Ishikawa (cell line): ENCODE measurements around the gene SGO2.

Experiments
- CEBPB ChIP-seq: IDR thresholded peaks from 2 replicates; pipeline ENCODE4 v1.6.1; 2012
- CREB1 ChIP-seq: IDR thresholded peaks from 2 replicates; pipeline ENCODE4 v1.6.1; 2012; ENCODE audit warnings: low read depth
- EGR1 ChIP-seq: IDR thresholded peaks from 2 replicates; pipeline ENCODE4 v1.6.1; 2012
- EP300 ChIP-seq: IDR thresholded peaks from 2 replicates; pipeline ENCODE4 v1.6.1; 2012; ENCODE audit warnings: borderline replicate concordance
- FOXM1 ChIP-seq: IDR thresholded peaks from 2 replicates; pipeline ENCODE4 v1.6.1; 2012; ENCODE audit warnings: low read depth, borderline replicate concordance
- MAX ChIP-seq: IDR thresholded peaks from 2 replicates; pipeline ENCODE4 v1.6.1; 2012
- NFIC ChIP-seq: IDR thresholded peaks from 2 replicates; pipeline ENCODE4 v1.6.1; 2012
- RAD21 ChIP-seq: IDR thresholded peaks from 2 replicates; pipeline ENCODE4 v1.6.1; 2012; ENCODE audit warnings: low read depth
- TAF1 ChIP-seq: IDR thresholded peaks from 2 replicates; pipeline ENCODE4 v1.6.1; 2012; ENCODE audit warnings: low read depth, mild to moderate bottlenecking
- TCF12 ChIP-seq: IDR thresholded peaks from 2 replicates; pipeline ENCODE4 v1.6.1; 2012; ENCODE audit warnings: low read depth
- TEAD4 ChIP-seq: IDR thresholded peaks from 2 replicates; pipeline ENCODE4 v1.6.1; 2012
- USF1 ChIP-seq: IDR thresholded peaks from 2 replicates; pipeline ENCODE4 v1.6.1; 2012
- YY1 ChIP-seq: IDR thresholded peaks from 2 replicates; pipeline ENCODE4 v1.6.1; 2012; ENCODE audit warnings: low read depth
- ZBTB7A ChIP-seq: IDR thresholded peaks from 2 replicates; pipeline ENCODE4 v1.6.1; 2012; ENCODE audit warnings: low read depth
- TF ChIP-seq, protein P1 (sequence below): IDR thresholded peaks from 2 replicates; pipeline ENCODE4 v1.6.1; 2012; ENCODE audit warnings: low read depth, mild to moderate bottlenecking

The SGO2 gene

GRCh38 chr2:200534572-200534971 lies 8.6 kb downstream of the SGO2 start:
- TF ChIP-seq, protein P1, sequence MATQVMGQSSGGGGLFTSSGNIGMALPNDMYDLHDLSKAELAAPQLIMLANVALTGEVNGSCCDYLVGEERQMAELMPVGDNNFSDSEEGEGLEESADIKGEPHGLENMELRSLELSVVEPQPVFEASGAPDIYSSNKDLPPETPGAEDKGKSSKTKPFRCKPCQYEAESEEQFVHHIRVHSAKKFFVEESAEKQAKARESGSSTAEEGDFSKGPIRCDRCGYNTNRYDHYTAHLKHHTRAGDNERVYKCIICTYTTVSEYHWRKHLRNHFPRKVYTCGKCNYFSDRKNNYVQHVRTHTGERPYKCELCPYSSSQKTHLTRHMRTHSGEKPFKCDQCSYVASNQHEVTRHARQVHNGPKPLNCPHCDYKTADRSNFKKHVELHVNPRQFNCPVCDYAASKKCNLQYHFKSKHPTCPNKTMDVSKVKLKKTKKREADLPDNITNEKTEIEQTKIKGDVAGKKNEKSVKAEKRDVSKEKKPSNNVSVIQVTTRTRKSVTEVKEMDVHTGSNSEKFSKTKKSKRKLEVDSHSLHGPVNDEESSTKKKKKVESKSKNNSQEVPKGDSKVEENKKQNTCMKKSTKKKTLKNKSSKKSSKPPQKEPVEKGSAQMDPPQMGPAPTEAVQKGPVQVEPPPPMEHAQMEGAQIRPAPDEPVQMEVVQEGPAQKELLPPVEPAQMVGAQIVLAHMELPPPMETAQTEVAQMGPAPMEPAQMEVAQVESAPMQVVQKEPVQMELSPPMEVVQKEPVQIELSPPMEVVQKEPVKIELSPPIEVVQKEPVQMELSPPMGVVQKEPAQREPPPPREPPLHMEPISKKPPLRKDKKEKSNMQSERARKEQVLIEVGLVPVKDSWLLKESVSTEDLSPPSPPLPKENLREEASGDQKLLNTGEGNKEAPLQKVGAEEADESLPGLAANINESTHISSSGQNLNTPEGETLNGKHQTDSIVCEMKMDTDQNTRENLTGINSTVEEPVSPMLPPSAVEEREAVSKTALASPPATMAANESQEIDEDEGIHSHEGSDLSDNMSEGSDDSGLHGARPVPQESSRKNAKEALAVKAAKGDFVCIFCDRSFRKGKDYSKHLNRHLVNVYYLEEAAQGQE: no peak

- no peak for TF ChIP-seq TAF1
- no peak for TF ChIP-seq CEBPB
- TF ChIP-seq ZBTB7A: no peak
- no peak for TF ChIP-seq RAD21
- TF ChIP-seq TCF12: no peak
Observed at GRCh38 chr2:200538139-200538538, 12.1 kb downstream of the SGO2 start.

DNA sequence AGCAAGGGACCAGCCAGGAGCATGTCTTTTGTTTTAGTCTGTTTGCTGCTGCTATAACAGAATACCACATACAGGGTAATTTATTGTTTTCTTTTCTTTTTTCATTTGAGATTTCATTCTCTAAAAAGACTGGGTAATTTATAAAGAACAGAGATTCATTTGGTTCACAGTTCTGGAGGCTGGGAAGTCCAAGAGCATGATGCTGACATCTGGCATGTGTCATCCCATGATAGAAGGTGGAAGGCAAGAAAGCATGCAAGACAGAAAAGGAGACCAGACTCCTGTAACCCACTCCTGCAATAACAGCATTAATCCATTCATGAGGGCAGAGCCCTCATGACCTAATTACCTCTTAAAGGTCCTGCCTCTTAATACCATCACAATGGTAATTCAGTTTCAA lies 14.8 kb downstream of the SGO2 start:
- no peak for TF ChIP-seq EP300
- TF ChIP-seq USF1: no peak
- TF ChIP-seq CEBPB: no peak
- TF ChIP-seq NFIC: no peak
- TF ChIP-seq CREB1: no peak
- TF ChIP-seq FOXM1: no peak
- TF ChIP-seq EGR1: no peak
- TF ChIP-seq TAF1: no peak
- TF ChIP-seq ZBTB7A: no peak
- no peak for TF ChIP-seq YY1
- TF ChIP-seq TEAD4: no peak
- TF ChIP-seq RAD21: no peak
- TF ChIP-seq, protein P1: no peak
- no peak for TF ChIP-seq MAX
- TF ChIP-seq TCF12: no peak

DNA sequence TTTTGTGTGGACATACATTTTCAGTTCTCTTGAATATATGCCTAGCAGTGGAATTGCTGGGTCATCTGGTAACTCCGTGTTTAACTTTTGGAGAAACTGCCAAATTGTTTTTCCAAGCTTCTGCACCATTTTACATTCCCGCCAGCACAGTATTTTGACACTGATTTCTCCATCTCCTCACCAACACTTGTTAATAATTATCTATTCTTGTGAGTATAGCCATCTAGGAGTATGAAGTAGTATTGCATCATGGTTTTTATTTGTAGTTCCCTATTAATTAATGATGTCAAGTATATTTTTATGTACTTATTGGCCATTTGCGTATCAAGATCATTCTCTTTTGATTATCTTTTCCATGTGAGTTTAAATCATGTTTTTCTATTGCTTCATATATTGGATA lies 41.9 kb downstream of the SGO2 start:
- TF ChIP-seq EGR1: no peak
- no peak for TF ChIP-seq TAF1
- TF ChIP-seq, protein P1: no peak
- no peak for TF ChIP-seq FOXM1
- no peak for TF ChIP-seq YY1
- no peak for TF ChIP-seq TEAD4
- TF ChIP-seq ZBTB7A: no peak
- TF ChIP-seq NFIC: no peak
- TF ChIP-seq RAD21: no peak
- TF ChIP-seq CEBPB: no peak
- no peak for TF ChIP-seq EP300
- no peak for TF ChIP-seq USF1
- no peak for TF ChIP-seq CREB1
- no peak for TF ChIP-seq TCF12

DNA sequence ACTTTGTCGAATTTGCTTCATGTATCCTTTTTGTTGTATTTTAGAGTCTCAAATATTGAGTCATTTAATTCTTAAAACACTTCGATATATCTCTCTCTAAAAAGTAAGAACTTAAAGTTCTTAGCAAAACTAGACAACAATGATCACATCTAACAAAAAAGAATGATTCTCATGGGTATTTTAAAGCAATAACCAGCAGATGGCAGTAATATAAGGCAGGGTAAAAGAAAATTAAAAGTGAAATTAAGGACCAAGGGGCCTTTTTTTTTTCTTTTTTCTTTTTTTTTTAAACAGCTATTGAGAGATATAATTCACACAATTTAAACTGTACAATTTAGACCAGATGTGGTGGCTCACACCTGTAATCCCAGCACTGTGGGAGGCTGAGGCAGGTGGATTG lies 50.0 kb downstream of the SGO2 start:
- no peak for TF ChIP-seq MAX
- no peak for TF ChIP-seq EGR1
- TF ChIP-seq EP300: no peak
- no peak for TF ChIP-seq YY1
- TF ChIP-seq ZBTB7A: no peak
- no peak for TF ChIP-seq USF1
